Esophagus muscularis mucosa (tissue), 4 donors: ENCODE results near the gene PLD1. TPM values are rescaled to one million over a fixed set of nuclear protein-coding genes. Genes with fewer than 3 reads are reported as not detected.

ENCODE experiments used
- DNase-seq: peaks from one replicate; pipeline ENCODE4 v3.0.0-alpha.2; 2017; ENCODE audit errors: extremely low spot score
- H3K27ac ChIP-seq, 4 donors: fragments of 200-600 bp; sonication (generic); replicated peaks in 1 of 4; 1 replicate in 3 of 4; 2 replicates in 1 of 4; pipeline ENCODE4 v1.5.1; 2016 to 2019; ENCODE audit warnings: mild to moderate bottlenecking in 1 of 4
- H3K27me3 ChIP-seq, 4 donors: fragments of 200-600 bp; sonication (generic); one replicate each; pipeline versions ENCODE4 v1.5.1 to v1.6.0; 2016 to 2019
- H3K36me3 ChIP-seq, 4 donors: fragments of 200-600 bp; sonication (generic); one replicate each; pipeline ENCODE4 v1.5.1; 2016 to 2019
- H3K4me1 ChIP-seq, 4 donors: fragments of 200-600 bp; sonication (generic); one replicate each; pipeline ENCODE4 v1.5.1; 2016 to 2019
- H3K4me3 ChIP-seq, 4 donors: fragments of 200-600 bp; sonication (generic); 1 replicate in 2 of 4; 2 replicates in 2 of 4; pipeline ENCODE4 v1.5.1; 2016 to 2019; ENCODE audit warnings: mild to moderate bottlenecking in 4 of 4, moderate library complexity in 1 of 4
- H3K9me3 ChIP-seq, 4 donors: fragments of 200-600 bp; sonication (generic); 1 replicate in 3 of 4; 2 replicates in 1 of 4; pipeline ENCODE4 v1.5.1; 2016 to 2019
- CTCF ChIP-seq, 3 experiments: fragments of 200-600 bp in 2 of 3; fragments of 450-650 bp in 1 of 3; sonication (generic) in 2 of 3; IDR thresholded peaks; one replicate each; pipeline ENCODE4 v1.5.1; 2017 to 2019; ENCODE audit warnings: antibody characterized with exemption in 3 of 3, mild to moderate bottlenecking in 2 of 3, moderate library complexity in 1 of 3
- EP300 ChIP-seq: sonication (generic); formaldehyde crosslinking; IDR thresholded peaks from one replicate; pipeline ENCODE4 v1.6.1; 2017; ENCODE audit warnings: antibody characterized with exemption
- POLR2A ChIP-seq: fragments of 450-650 bp; IDR thresholded peaks from one replicate; pipeline ENCODE4 v1.6.1; 2017; ENCODE audit warnings: antibody characterized with exemption, moderate library complexity, mild to moderate bottlenecking, low read depth
- POLR2AphosphoS5 ChIP-seq, 2 donors: sonication (generic); formaldehyde crosslinking; IDR thresholded peaks; one replicate each; pipeline ENCODE4 v1.6.1; 2017; ENCODE audit warnings: antibody characterized with exemption in 2 of 2
- WGBS: methylation state at CpG from one replicate; pipeline ENCODE4 v1.1.5; 2018; 5-methylcytosine and 5-hydroxymethylcytosine counted together
- intact Hi-C: fragments of 100-400 bp; cut with DNase I; formaldehyde crosslinking; loops from one replicate; pipeline ENCODE4 v1.15.1; 2023
- total RNA-seq, 4 donors: library from RNA; depleted of rRNA; stranded (reverse); fragments of >200 nt; gene quantifications; one replicate each; pipeline versions ENCODE4 v1.1.0 to v1.2.1, GENCODE V29; 2016

PLD1 gene
- total RNA-seq, 4 donors from 2014 or later, result 12.4 to 21.1 (median 18.5) TPM

- Histone ChIP-seq H3K4me1 (peaks cover 7 to 19% (median 15%) of the 10 kb centered on the region in 4 donors), H3K4me3 (no peak overlapping the region), H3K36me3 (no peaks in the 10 kb centered on the region), H3K9me3 (no peaks in the 10 kb centered on the region), H3K27ac (no peak overlapping the region), H3K27me3 (no peaks in the 10 kb centered on the region)
- WGBS, result 69% methylated on average over 6 of the region's 6 CpGs
- no peak for DNase-seq
- intact Hi-C loops, result no loop called here
- TF ChIP-seq POLR2AphosphoS5 (IDR thresholded peaks at IDR 0.05), result no peak
- no peak for TF ChIP-seq CTCF (IDR thresholded peaks at IDR 0.05)
- TF ChIP-seq EP300, result no peak
- no peak for TF ChIP-seq POLR2A
Measured at GRCh38 chr3:171847133-171847532, 36.9 kb upstream of the PLD1 start.

GRCh38 chr3:171846597-171846996 lies 36.3 kb upstream of the PLD1 start:
- no peak for TF ChIP-seq EP300
- TF ChIP-seq CTCF (IDR thresholded peaks at IDR 0.05), result no peak
- TF ChIP-seq POLR2A, result no peak
- TF ChIP-seq POLR2AphosphoS5 (IDR thresholded peaks at IDR 0.05), result no peak
- Histone ChIP-seq H3K27me3 (no peaks in the 10 kb centered on the region), H3K4me1 (peaks cover 7 to 21% (median 20%) of the 10 kb centered on the region in 4 donors), H3K27ac (no peak overlapping the region), H3K4me3 (no peak overlapping the region), H3K9me3 (no peaks in the 10 kb centered on the region), H3K36me3 (no peaks in the 10 kb centered on the region)
- intact Hi-C loops, result no loop called here
- no peak for DNase-seq
- 77% methylated on average over 2 of the region's 2 CpGs for WGBS

GRCh38 chr3:171845481-171846284 lies 35.4 kb upstream of the PLD1 start:
- H3K9me3 ChIP-seq, result no peaks in the 10 kb centered on the region
- WGBS, result 69% methylated on average over 3 of the region's 3 CpGs
- no peak overlapping the region for H3K4me3 ChIP-seq
- no peaks in the 10 kb centered on the region for H3K36me3 ChIP-seq
- no peaks in the 10 kb centered on the region for H3K27me3 ChIP-seq
- intact Hi-C loops, result no loop called here
- DNase-seq, result no peak
- H3K27ac ChIP-seq, result no peak overlapping the region
- H3K4me1 ChIP-seq, result peaks cover 7 to 30% (median 29%) of the 10 kb centered on the region in 4 donors
- TF ChIP-seq POLR2AphosphoS5 (IDR thresholded peaks at IDR 0.05) (no peak), CTCF (IDR thresholded peaks at IDR 0.05) (no peak), POLR2A (no peak), EP300 (no peak)

DNA sequence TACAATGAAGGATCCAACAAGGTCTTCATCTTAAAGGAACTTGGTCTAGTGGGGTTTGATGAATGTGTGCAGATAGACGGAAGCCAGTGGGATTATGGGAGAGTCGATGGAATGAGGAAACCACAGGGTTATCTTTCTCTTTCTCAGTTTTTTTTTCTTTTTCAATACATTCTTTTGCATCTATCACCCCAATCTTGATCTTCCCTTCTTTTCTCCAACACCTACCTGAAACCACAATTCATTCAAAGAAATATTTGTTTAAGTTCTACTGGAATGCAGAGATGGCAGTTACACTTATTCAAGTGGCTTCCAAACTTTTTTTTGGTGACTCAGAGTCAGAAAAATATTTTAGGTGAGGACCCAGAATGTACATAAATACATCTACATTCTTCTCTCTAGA lies 34.6 kb upstream of the PLD1 start:
- H3K27me3 ChIP-seq, result no peaks in the 10 kb centered on the region
- H3K27ac ChIP-seq, result no peak overlapping the region
- H3K36me3 ChIP-seq, result no peaks in the 10 kb centered on the region
- intact Hi-C loops, result no loop called here
- TF ChIP-seq POLR2AphosphoS5 (IDR thresholded peaks at IDR 0.05) (no peak), EP300 (no peak), POLR2A (no peak), CTCF (IDR thresholded peaks at IDR 0.05) (no peak)
- H3K4me3 ChIP-seq, result no peak overlapping the region
- DNase-seq, result no peak
- peaks cover 7 to 30% (median 23%) of the 10 kb centered on the region in 4 donors for H3K4me1 ChIP-seq
- 95% methylated on average over 2 of the region's 2 CpGs for WGBS
- H3K9me3 ChIP-seq, result no peaks in the 10 kb centered on the region
